Measurements from ENCODE around the gene HOXB6.

Gene HOXB6

DNA sequence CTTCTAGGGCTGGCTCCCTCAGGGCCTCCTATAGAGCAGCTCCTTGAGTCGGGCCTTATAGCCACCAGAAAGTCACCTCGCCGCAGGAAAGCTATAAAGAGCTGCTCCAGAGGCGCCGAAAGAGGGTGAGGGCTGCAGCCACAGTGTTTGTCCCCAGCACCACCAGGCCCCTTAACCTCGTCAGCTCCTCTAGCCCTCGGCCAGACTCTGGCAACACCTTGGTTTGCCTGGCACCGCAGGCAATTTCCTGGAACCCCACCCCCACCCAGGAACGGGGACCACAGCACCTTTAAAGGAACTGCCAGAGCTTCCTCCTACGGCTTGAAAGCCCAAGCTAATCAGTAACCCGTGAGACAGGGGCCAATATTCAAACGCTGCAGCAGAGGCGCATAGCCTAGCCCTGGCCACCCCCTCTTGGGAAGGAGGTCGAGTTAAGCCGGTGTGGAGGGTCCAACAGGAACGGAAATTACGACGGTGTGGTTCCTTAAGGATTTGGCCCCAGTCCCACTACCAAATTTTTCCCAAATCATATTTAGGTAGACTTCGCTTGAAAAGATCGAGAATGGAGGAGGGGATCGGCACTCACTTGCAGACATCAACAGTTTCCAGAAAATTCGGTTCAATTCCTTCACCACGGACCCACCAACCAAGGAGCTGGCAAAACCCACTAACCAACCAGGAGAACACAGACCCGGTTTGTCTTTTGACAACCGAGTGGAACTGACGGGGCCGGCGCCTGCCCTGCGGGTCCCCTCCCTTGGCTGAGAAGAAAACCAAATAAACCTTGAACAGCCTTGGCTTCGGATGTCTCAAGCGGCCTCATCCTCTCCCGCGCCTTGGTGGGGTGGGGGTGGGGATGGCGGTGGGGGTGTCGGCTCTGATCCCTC is 3.0 kb downstream of the HOXB6 start (continued):
- TF ChIP-seq ZNF341 (tag by site-specific recombination; IDR thresholded peaks at IDR 0.05; ENCODE audit: low read depth) (peak; percentile 69; the same call in 1 of the 2 replicates), ZNF48 (tag by site-specific recombination; IDR thresholded peaks at IDR 0.05) (no peak), REPIN1 (tag by site-specific recombination; IDR thresholded peaks at IDR 0.05; ENCODE audit: low read depth) (no peak), ZNF843 (tag by site-specific recombination; IDR thresholded peaks at IDR 0.05) (no peak), ZNF335 (tag by site-specific recombination; conservative IDR thresholded peaks at IDR 0.05) (peak; percentile 84), GLI4 (tag by site-specific recombination; IDR thresholded peaks at IDR 0.05) (no peak), ZNF280C (tag by site-specific recombination; IDR thresholded peaks at IDR 0.05) (no peak), ZIC2 (tag by site-specific recombination; IDR thresholded peaks at IDR 0.05) (peak; percentile 71), HOXA7 (CRISPR knock-in tag; IDR thresholded peaks at IDR 0.05; ENCODE audit: borderline replicate concordance) (no peak)
- TF ChIP-seq, protein P1, sequence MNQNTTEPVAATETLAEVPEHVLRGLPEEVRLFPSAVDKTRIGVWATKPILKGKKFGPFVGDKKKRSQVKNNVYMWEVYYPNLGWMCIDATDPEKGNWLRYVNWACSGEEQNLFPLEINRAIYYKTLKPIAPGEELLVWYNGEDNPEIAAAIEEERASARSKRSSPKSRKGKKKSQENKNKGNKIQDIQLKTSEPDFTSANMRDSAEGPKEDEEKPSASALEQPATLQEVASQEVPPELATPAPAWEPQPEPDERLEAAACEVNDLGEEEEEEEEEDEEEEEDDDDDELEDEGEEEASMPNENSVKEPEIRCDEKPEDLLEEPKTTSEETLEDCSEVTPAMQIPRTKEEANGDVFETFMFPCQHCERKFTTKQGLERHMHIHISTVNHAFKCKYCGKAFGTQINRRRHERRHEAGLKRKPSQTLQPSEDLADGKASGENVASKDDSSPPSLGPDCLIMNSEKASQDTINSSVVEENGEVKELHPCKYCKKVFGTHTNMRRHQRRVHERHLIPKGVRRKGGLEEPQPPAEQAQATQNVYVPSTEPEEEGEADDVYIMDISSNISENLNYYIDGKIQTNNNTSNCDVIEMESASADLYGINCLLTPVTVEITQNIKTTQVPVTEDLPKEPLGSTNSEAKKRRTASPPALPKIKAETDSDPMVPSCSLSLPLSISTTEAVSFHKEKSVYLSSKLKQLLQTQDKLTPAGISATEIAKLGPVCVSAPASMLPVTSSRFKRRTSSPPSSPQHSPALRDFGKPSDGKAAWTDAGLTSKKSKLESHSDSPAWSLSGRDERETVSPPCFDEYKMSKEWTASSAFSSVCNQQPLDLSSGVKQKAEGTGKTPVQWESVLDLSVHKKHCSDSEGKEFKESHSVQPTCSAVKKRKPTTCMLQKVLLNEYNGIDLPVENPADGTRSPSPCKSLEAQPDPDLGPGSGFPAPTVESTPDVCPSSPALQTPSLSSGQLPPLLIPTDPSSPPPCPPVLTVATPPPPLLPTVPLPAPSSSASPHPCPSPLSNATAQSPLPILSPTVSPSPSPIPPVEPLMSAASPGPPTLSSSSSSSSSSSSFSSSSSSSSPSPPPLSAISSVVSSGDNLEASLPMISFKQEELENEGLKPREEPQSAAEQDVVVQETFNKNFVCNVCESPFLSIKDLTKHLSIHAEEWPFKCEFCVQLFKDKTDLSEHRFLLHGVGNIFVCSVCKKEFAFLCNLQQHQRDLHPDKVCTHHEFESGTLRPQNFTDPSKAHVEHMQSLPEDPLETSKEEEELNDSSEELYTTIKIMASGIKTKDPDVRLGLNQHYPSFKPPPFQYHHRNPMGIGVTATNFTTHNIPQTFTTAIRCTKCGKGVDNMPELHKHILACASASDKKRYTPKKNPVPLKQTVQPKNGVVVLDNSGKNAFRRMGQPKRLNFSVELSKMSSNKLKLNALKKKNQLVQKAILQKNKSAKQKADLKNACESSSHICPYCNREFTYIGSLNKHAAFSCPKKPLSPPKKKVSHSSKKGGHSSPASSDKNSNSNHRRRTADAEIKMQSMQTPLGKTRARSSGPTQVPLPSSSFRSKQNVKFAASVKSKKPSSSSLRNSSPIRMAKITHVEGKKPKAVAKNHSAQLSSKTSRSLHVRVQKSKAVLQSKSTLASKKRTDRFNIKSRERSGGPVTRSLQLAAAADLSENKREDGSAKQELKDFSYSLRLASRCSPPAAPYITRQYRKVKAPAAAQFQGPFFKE (tag by site-specific recombination; IDR thresholded peaks at IDR 0.05; ENCODE audit: borderline replicate concordance), result 0 out of 2 replicates have a peak, but pooled peaks have one; percentile 51

DNA sequence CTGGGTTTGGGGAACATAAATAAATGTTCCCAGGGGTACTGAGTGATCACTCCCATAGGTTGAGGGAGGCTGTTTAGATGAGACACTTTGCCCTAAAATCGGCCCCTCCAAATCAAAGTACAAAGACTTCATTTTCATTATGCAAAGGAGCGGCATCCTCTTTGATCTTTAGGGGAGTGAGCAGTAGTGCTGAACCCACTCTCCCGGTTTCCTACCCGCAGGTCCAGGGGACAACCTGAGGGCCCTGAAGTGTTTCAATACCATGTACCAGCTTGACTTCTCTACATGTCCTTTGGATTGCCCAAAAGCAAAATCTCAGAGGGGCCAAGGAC is 3.6 kb downstream of the HOXB6 start:
- Histone ChIP-seq H3K9me3 (ENCODE audit: control insufficient read depth, insufficient read depth, low read depth, low read length) (no peaks in the 10 kb centered on the region), H3K4me3 (ENCODE audit: low read depth, low read length) (no peak overlapping the region), H3K4me1 (ENCODE audit: control insufficient read depth, insufficient read depth, low read length) (peaks cover 41% of the 10 kb centered on the region), H3K36me3 (ENCODE audit: control insufficient read depth in 2 of 2, insufficient read depth in 1 of 2, low read length in 2 of 2) (peaks cover 0 to 15% of the 10 kb centered on the region in 2 experiments; a peak in 1 of 3 replicates), H3K27ac (ENCODE audit: extremely low read depth, low read depth, low read length) (peak overlapping the region; percentile 86)
- ChIA-PET CTCF (interaction anchor here (0.5 to 2.2 kb wide), 17 partner anchors 9 to 575 kb away, joined by 3 to 6 read pairs (median 4); no protein-coding TSS in a partner anchor), POLR2A (interaction anchor here (0.9 to 1.9 kb wide), 3 partner anchors 8 to 18 kb away, joined by 3 to 8 read pairs (median 3); no protein-coding TSS in a partner anchor)
- no peak for TF ChIP-seq GLI2 (tag by site-specific recombination; IDR thresholded peaks at IDR 0.05; ENCODE audit: borderline replicate concordance, low read depth)
- TF ChIP-seq TCF7L2 (IDR thresholded peaks at IDR 0.05; ENCODE audit: borderline replicate concordance, low read depth, low read length), result peak; percentile 92
- no peak for TF ChIP-seq MEIS1 (CRISPR knock-in tag; IDR thresholded peaks at IDR 0.05; ENCODE audit: borderline replicate concordance)
